HFF-Myc (cell line): ENCODE measurements around the gene TTC23.

ENCODE experiments used
- DNase-seq: peaks from one replicate; pipeline ENCODE4 v3.0.0-alpha.2; 2011; ENCODE audit warnings: low read depth; ENCODE audit errors: extremely low read depth
- H3K4me3 ChIP-seq: replicated peaks from 2 replicates; pipeline ENCODE4 v1.5.1; 2011; ENCODE audit warnings: low read depth, mild to moderate bottlenecking, control low read depth, low read length
- CTCF ChIP-seq: IDR thresholded peaks from 2 replicates; pipeline ENCODE4 v1.5.1; 2012; ENCODE audit warnings: mild to moderate bottlenecking, low read depth, low read length, control low read depth; ENCODE audit errors: missing control alignments

The TTC23 gene

DNA sequence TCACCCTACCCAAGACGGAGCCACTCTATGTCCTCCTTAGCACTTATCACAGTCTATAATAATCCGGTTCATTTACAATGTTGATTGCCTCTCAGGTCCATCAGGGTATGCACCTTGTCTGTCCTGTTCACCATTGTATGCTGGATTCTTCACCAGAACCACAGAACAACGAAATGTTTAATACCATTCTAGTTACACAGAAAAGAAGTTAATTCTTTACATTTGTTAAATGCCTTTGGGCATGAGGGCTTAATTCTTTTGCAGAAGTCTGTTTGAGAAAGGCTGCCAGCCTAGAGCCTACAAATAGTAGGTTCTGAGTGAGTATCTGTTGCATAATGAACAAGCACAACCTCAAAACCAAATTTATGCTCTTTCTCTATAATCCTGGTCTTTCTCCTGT is 22.6 kb downstream of the TTC23 start:
- no peak for TF ChIP-seq CTCF
- no peak for DNase-seq

GRCh38 chr15:99224372-99225214 is 24.8 kb downstream of the TTC23 start:
- DNase-seq, result no peak
- TF ChIP-seq CTCF, result no peak
- H3K4me3 ChIP-seq, result no peak overlapping the region

More for the DNA sequence above, 22.6 kb downstream of the TTC23 start:
- H3K4me3 ChIP-seq, result no peak overlapping the region

- H3K4me3 ChIP-seq, result no peak overlapping the region
- DNase-seq, result peak; percentile 24
- peak; percentile 84 for TF ChIP-seq CTCF
Observed at GRCh38 chr15:99213187-99213811, 36.1 kb downstream of the TTC23 start.

DNA sequence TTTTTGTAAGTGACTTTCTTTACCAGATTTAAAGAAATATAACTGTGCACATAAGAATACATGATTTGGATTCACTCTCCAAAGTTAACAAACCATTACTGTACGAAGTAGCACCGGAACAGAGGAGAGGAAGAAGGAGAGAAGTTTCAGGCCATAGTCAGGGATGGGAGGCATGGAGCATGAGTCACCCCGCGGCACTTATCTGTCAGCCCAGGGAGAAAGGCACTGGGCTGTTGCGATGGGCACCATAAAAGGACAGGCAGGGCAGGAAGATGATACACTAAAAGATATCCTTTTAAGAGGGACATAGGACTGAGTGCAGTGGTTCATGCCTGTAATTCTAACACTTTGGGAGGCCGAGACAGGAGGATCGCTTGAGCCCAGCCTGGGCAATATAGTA is 37.0 kb downstream of the TTC23 start:
- no peak for TF ChIP-seq CTCF
- DNase-seq, result no peak
- H3K4me3 ChIP-seq, result no peak overlapping the region

DNA sequence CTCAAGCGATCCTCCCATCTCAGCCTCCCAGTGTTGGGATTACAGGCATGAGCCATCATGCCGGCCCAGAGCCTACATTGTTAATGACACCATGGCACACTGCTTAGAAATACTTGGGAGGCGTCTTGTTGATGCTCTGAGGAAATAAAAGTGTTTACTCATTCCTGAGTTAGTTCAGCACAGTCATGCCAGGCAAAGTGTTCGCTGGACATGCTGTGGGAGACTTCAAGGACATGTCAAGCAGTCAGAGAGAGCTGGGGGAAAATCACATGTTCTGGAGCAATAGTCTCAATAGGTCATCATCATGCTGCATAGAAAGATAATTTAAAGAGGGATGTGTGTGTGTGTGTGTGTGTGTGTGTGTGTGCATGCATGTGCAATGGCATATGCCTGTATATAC is 37.5 kb downstream of the TTC23 start:
- no peak overlapping the region for H3K4me3 ChIP-seq
- no peak for DNase-seq
- no peak for TF ChIP-seq CTCF

DNA sequence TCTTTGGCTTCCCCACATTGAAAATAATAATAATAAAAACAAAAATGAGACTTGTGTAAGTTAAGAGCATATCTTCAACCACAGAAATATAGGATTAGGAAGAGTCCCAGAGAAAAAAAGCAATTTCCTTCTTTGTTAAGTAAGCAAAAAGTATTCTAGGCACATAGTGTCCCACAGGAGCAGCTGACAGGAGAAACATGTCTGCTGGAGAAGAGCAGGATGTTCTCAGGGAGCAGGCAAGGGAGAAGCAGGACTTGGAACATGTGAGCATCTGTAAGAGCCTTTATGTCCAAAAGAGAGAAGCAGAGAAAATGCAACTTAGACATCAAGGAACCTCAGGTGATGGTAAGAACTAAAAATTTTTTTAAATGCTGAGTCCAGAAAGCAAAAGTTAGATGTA is 39.0 kb downstream of the TTC23 start:
- no peak for TF ChIP-seq CTCF
- DNase-seq, result no peak
- H3K4me3 ChIP-seq, result no peak overlapping the region

- no peak overlapping the region for H3K4me3 ChIP-seq
- TF ChIP-seq CTCF, result no peak
- no peak for DNase-seq
Observed at GRCh38 chr15:99209326-99209725, 40.1 kb downstream of the TTC23 start.
